ENCODE results near the gene GCFC2. TPM values are rescaled to one million over a fixed set of nuclear protein-coding genes. Genes with fewer than 3 reads are reported as not detected.

GCFC2 gene
- total RNA-seq, 1 donor from 2014 or later = 12.7 TPM

DNA sequence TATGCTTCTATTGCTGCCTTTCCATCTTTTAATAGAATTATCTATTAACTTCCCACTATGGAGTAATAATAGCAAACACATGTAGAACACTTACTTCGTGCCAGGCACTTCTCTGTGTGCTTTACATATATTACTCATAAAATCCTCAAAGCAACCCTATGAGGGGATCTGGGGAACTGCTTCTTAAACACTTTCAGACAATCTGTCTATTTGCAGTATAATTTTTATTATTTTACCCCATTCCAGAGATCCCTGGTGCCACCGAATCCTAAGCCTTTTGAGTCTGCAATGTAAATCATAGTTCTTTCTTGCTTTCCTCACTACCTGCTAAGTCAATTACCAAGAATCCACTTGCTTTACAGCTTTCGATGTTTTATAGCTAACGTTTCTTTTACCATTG lies 25.6 kb upstream of the GCFC2 start:
- no peaks in the 10 kb centered on the region for H3K27me3 ChIP-seq (ENCODE audit: low read depth)
- no peaks in the 10 kb centered on the region for H3K36me3 ChIP-seq
- no peak overlapping the region for H3K27ac ChIP-seq
- ATAC-seq (no peak), DNase-seq (no peak)
- H3K4me3 ChIP-seq = no peak overlapping the region
- no peaks in the 10 kb centered on the region for H3K9me3 ChIP-seq
- no peaks in the 10 kb centered on the region for H3K4me1 ChIP-seq
- intact Hi-C loops (cut with DNase I) = no loop called here
- TF ChIP-seq, protein P1, sequence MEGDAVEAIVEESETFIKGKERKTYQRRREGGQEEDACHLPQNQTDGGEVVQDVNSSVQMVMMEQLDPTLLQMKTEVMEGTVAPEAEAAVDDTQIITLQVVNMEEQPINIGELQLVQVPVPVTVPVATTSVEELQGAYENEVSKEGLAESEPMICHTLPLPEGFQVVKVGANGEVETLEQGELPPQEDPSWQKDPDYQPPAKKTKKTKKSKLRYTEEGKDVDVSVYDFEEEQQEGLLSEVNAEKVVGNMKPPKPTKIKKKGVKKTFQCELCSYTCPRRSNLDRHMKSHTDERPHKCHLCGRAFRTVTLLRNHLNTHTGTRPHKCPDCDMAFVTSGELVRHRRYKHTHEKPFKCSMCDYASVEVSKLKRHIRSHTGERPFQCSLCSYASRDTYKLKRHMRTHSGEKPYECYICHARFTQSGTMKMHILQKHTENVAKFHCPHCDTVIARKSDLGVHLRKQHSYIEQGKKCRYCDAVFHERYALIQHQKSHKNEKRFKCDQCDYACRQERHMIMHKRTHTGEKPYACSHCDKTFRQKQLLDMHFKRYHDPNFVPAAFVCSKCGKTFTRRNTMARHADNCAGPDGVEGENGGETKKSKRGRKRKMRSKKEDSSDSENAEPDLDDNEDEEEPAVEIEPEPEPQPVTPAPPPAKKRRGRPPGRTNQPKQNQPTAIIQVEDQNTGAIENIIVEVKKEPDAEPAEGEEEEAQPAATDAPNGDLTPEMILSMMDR (IDR thresholded peaks at IDR 0.05) = no peak

DNA sequence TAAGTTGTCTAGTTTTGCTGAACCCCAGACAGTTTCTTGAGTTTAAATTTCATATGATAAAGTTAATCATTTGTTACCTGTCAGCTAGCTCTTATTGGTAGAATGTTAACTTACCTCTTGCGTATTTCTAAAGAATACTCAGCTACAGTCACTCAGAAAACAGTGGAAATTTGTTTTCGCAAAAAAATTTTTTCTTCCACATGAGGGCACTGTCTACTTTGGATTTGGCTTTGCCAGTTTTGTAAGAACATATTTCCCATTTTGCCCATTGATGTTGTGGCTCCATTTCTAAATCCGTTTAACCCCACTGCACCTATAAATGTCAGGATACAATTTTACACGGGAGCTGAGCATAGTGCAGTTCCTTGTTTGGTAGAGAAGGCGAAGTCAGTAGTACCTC lies 19.1 kb upstream of the GCFC2 start:
- H3K36me3 ChIP-seq = no peaks in the 10 kb centered on the region
- no peaks in the 10 kb centered on the region for H3K4me1 ChIP-seq
- intact Hi-C loops (cut with DNase I) = no loop called here
- TF ChIP-seq, protein P1 (IDR thresholded peaks at IDR 0.05) = peak; percentile 15
- H3K27me3 ChIP-seq (ENCODE audit: low read depth) = no peaks in the 10 kb centered on the region
- DNase-seq = no peak
- no peaks in the 10 kb centered on the region for H3K9me3 ChIP-seq
- H3K4me3 ChIP-seq = no peak overlapping the region
- H3K27ac ChIP-seq = no peak overlapping the region
- ATAC-seq = no peak

DNA sequence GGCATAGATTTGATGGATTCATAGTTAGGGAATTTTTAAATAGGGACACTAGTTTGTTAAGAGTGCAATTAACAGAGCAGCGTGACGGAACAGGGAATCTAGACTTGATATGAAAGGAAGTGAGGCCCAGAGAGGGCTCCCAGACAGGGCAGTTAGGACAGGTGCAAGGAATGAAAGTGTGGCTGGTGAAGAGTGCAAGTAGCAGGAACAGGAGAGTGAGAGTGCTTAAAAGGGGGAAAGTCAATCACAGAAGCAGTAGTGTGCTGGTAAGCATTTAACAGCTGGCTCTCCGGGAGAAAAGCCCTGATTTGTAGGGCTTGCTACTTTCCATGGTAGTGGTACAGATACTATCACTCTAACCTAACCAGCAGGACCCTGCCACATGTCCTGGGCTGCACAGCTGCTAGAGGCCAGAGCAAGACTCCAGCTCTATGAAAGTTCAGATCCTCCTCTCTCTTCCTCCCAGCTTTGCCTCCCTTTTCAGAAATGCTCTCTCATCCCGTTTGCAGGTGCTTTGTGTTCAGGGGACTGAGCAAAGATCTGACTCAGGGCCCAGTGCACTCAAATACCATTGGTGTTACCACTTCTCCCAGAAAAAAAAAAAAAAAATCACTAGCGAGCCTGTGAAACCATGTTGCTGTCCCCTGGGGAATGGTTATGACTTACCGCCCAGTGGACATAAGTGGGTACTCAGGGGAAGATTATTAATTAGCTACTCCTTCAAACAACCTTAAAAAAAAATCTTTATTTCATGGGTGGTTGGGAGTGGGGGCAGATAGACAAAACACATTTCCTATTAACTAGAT lies 18.1 kb upstream of the GCFC2 start:
- intact Hi-C loops (cut with DNase I) = no loop called here
- TF ChIP-seq, protein P1 (IDR thresholded peaks at IDR 0.05) = no peak
- ATAC-seq (no peak), DNase-seq (no peak)
- Histone ChIP-seq H3K27ac (no peak overlapping the region), H3K27me3 (ENCODE audit: low read depth) (no peaks in the 10 kb centered on the region), H3K4me1 (no peaks in the 10 kb centered on the region), H3K36me3 (no peaks in the 10 kb centered on the region), H3K4me3 (no peak overlapping the region), H3K9me3 (no peaks in the 10 kb centered on the region)

DNA sequence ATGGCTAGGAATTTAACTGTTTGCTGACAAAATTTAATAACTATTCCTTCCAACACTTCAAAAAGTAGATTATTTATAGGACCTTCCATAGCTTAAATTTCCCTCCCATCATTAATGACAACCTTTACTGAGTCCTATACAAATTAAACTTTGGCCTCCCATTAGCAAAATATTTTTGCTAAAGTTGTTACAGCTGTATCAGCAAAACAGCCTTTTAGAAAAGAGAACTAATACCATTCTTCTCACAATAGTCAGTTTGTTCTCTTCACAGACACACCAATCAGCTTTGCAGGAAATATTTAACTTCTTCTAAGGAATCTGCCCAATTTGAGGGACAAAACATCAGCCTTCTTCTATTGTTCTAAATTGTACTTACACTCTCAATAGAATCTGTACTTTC lies 12.0 kb upstream of the GCFC2 start:
- Histone ChIP-seq H3K27ac (no peak overlapping the region), H3K4me3 (no peak overlapping the region), H3K9me3 (no peaks in the 10 kb centered on the region), H3K4me1 (no peaks in the 10 kb centered on the region), H3K36me3 (no peaks in the 10 kb centered on the region), H3K27me3 (ENCODE audit: low read depth) (no peaks in the 10 kb centered on the region)
- TF ChIP-seq, protein P1 (IDR thresholded peaks at IDR 0.05) = no peak
- DNase-seq (no peak), ATAC-seq (no peak)
- intact Hi-C loops (cut with DNase I) = no loop called here

DNA sequence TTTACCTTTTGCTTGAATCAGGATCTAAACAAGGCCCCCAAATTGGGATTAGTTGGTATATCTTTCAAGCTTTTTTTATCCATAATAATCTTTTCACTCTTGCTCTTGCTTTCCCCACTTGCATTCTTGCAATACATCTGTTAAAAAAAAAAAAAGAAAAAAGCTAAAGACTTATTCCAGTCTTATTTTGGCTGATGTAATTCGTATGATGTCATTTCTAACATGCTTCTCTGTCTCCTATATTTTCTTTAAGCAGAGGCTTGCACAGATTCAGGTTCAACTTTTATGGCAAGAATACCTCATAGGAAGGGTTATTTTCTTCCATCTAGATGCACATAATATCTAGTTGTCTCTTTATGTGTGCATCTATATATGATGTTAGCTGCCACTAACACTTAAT lies 9.8 kb upstream of the GCFC2 start:
- ATAC-seq = no peak
- Histone ChIP-seq H3K36me3 (no peaks in the 10 kb centered on the region), H3K4me3 (no peak overlapping the region), H3K9me3 (no peaks in the 10 kb centered on the region), H3K4me1 (no peaks in the 10 kb centered on the region), H3K27ac (no peak overlapping the region), H3K27me3 (ENCODE audit: low read depth) (no peaks in the 10 kb centered on the region)
- intact Hi-C loops (cut with DNase I) = no loop called here
- TF ChIP-seq, protein P1 (IDR thresholded peaks at IDR 0.05) = no peak
- DNase-seq = no peak
